HG03135 (cell line): ENCODE data around the gene SNRPD3.
"Not testable (repeated sequence)": the region's sequence is repeated elsewhere in the genome, so short reads cannot be mapped to it uniquely, and the experiment has no call there.

Experiments
- ATAC-seq: cut with Tn5 transposase; IDR thresholded peaks from one replicate; pipeline ENCODE4 v1.9.1; 2021; ENCODE audit warnings: mild to moderate bottlenecking, moderate library complexity; ENCODE audit not compliant: unreplicated experiment

Gene SNRPD3

DNA sequence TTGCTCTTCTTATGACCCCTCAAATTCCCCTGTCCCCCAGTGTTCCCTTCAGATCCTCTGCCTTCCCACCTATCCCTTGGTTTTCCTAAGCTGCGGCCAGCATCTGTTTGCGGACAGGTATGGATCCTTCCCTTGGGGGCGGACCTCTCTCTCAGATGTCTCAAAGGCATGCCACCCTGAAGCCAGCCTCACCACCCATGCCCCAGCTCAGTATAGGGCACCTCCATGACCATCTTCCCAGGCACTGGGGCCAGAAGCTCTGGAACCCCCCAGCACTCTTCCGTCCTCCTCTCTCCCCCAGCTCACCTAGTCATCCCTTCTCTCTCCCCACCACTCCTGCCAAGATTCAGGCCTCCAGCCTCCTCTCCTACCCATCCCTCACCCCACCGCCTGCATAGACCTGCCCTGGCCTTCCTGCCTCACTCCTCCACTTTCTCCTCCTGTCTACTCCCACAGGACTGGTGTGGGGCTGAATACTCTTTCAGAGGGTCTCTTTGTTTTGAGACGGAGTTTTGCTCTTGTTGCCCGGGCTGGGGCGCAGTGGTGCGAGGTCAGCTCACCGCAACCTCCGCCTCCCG, 34.9 kb downstream of the SNRPD3 start:
- no peak for ATAC-seq

GRCh38 chr22:24591286-24591830, 35.6 kb downstream of the SNRPD3 start:
- ATAC-seq = no peak

DNA sequence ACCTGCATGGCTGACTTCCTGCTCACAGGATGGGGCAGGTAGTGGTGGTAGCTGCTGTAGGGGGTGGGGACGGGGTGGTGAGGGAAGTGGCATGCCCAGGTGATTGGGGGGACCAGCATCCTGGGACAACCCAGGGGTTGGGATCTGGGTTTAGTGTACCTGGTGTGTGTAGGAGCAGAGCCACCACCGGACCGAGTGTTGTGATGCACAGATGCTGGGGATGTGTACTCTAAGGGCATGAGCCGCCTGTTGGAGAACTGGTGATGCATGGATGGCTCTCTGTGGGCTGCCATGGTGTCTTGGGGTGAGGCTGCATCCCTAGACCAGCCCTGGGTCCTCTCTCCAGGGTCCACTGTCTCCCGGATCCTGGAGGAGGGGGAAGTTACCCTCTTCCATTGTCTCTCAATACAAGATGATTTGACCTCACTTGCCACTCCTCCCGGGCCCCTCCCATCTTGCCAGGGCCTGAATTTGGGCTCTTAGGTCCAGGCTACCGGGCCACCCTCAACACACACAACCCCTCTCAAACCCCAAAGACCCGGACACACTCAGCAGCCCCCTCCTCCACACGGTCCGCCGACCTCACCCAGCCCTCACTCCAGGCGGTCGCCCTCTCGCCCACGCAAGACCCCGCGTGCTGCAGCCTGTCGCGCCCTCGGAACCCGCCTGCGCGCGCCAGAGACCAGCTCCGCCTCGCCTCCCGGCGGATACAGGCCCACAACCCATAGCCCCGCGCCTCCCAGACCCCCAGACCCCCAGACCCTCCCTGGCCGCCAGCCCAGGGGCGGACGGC, 36.5 kb downstream of the SNRPD3 start:
- no peak for ATAC-seq

- no peak for ATAC-seq
Measured at GRCh38 chr22:24592851-24593558, 37.2 kb downstream of the SNRPD3 start, which contains the start of gene LRRC75B. TSS of gene LRRC75B (minus strand) at chr22:24593073. CDS start at chr22:24593039, 34 bp downstream.

DNA sequence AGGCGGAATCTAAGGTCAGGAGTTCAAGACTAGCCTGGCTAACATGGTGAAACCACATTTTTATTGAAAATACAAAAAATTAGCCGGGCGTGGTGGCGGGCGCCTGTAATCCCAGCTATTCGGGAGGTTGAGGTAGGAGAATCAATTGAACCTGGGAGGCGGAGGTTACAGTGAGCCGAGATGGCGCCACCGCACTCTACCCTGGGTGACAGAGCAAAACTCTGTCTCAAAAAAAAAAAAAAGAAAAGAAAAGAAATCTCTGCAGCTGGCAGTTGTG, 37.7 kb downstream of the SNRPD3 start:
- not testable (repeated sequence) for ATAC-seq

DNA sequence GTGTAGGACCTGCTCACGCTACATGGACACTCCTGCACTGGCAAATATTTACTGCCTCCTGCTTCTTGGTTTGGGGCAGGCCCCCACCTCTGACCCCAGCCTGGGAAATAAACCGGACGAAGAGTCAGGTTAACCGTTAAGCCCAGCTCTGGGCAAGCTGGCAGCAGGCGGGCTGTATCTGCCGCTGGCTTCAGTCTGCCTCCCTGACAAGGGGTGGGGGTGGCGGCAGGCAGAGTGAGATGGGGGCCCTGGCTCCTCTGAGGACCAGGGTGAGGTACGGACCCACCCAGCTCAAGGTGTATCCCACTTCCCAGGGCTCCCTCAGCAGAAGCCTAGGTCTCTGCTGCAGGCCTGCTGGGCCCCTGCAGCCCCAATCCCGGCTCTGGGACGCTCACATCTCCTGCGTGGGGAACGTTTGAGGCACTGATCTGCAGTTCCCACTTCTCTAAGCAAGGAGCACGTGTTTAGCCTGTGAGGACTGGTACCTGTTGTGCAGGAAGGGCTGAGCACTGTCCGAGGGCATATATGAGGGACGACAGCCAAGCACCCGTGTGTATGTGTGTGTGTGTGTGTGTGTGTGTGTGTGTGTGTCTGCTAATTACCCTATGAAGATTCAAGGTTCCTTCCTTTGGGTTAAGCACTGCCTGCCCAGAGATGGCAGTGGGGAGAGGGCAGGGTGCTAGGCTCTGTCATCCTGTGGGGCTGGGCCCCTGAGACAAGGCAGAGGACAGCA, 38.2 kb downstream of the SNRPD3 start:
- ATAC-seq = no peak

GRCh38 chr22:24594569-24595120, 38.8 kb downstream of the SNRPD3 start:
- no peak for ATAC-seq

DNA sequence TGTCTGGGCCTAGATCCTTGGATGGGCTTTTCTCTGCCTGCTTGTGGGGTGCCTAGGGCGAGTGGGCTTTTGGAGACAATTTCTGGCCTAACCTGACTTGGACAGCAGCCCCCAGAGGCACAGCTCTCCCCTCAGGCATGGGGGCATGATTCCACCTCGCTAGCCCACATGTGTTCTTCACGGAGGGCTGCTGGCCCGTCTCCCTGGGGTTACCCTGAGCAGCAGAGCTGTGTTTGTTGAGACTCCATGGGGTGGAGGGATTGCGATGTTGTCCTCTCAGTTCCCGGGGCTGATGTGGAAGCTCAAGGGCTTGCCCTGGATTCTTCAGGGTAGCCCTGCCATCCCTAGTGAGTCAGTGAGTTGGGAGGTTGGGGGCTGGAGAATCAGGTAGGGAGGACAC, 39.4 kb downstream of the SNRPD3 start:
- ATAC-seq = no peak

DNA sequence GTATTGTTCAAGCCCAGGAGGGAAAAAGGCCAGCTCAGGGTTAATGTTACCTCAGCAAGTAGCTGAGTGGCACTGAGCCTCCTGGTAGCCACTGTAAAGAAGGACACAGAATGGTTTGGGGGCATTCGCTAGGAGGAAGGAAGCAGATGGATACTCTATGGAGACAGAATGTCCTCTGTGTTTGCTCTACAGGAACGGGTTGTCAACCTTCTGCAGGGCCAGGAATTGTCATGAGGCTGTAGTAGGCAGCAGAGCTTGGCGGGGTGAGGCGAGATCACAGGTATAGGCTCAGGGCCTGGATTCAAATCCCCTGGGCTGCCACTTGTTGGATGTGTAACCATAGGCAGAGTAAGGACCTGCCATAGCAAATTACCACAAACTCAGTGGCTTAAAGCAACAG, 40.1 kb downstream of the SNRPD3 start:
- ATAC-seq = no peak

GRCh38 chr22:24597076-24597475, 41.3 kb downstream of the SNRPD3 start:
- ATAC-seq = not testable (repeated sequence)

DNA sequence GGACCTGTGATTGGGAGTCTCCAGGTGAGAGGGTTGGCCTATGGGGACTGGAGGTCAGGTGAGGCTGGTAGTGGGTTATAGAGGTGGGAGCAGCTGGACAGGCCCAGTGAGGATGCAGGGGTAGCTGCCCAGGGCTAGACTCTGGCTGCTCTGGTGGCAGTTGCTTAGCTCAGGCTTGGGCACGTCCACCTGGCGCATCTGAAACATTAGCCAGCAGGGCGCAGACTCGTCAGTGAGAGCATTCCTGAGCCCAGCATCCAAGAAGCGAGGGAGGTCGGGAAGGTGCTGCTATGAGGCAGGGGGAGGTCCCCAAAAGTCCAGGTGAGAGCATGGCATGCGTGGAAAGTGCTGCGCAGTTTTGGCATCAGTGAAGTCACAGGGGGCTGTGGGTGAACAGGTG, 43.7 kb downstream of the SNRPD3 start:
- ATAC-seq = no peak

DNA sequence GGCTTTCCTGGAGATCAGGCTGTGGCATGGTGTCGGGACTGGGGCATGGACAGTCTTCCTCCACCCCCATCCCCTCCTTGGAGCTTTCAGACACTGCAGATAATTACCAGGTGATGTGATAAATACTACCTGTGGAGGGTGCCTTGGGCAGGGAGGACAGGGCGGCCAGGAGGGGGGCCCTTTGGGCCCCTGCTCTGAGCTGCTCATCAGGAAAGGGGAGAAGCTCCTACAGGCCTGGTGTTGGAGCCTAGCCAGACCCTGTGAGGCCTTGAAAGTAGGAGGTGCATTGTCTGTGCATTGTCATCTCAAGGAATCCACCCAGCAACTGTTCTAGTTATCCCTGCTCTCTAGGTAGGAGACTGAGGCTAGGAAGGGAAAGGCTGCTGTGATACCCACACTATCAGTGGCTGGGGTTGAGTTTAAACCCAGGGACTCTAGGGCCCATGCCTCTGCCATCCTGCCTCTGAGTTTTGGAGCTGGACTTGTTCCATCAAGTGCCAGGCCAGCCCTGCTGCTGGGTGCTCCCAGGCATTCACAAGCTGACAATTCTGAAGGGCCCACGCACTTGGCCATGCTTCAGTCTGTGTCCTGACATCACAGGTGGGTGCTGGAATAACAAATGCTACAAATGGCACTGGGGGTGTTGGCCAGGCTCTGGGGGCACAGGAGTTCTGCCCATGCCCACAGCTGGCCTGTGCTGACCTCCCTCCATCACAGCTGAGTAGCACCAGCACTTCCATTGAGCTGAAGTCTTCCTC, 44.3 kb downstream of the SNRPD3 start:
- ATAC-seq = not testable (repeated sequence)

DNA sequence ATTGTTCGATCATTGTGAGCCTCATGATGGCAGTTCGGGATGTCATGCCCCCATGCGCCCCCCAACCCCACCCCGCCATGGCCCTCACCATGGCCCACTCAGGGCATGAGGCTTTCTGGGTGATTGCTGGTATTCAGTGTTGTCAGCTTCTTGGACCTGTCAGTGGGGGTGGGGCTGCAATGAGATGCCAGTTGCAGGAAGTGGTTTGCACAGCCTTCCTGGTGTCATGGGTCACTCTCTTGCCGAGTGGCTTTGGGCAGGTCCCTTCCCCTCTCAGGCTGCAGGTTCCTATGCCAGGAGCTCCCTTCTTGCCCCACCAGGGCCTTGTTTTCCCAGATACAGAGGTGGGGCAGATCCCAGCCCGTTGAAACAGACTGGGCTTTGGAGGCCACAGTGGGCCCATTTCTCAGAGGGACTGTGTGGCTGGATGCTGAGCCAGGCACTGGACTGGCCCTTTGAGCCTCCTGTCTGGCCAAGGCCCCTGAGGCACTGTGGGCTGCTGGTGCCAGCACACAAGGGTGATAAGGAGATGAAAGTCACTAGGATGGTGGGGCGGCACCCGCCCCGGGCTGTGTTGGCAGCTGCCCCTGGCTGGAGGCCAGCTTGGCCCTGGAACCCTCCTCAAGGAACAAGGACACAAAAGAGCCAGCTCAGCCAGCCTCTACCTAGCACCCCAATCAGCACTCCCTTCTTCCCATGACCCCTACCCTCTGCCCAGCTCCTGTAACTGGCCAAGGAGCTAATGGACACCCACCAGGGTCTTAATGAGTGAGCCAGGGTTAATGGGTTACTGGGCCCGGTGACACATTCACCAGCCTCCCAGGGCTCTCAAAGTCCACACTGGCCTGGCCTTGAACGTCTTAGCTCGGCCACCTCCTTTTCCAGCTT, 45.7 kb downstream of the SNRPD3 start:
- no peak for ATAC-seq

DNA sequence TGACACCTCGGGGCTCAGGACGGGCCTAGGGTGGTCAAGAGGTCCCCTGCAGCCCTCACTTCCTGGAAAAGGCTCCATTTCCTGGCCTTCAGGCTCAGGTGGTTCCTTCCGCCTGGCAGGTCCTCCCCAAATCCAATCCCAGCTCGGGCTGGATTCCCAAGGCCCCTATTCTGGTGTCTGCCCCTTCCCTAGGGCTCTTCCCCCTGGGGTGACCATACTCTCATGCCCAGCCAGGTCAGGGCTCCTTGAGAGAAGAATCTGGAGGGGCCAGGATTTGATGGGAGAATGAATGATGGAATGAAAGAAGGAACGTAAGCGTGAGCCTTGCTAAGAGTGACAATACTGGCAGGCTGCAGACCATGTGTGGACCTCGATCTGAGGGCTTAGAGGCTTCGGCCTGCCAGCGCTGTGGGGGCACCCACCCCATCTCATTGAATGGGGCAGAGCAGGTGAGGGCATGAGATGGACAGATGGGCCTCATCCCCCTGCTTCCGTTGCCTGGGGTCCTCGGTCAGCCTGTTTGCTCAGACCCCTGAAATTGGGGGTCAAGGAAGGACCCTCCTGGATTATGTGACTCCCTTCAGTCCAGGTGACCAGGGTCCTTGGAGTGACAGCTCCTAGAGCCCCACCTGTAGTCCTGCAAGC, 46.4 kb downstream of the SNRPD3 start:
- not testable (repeated sequence) for ATAC-seq

DNA sequence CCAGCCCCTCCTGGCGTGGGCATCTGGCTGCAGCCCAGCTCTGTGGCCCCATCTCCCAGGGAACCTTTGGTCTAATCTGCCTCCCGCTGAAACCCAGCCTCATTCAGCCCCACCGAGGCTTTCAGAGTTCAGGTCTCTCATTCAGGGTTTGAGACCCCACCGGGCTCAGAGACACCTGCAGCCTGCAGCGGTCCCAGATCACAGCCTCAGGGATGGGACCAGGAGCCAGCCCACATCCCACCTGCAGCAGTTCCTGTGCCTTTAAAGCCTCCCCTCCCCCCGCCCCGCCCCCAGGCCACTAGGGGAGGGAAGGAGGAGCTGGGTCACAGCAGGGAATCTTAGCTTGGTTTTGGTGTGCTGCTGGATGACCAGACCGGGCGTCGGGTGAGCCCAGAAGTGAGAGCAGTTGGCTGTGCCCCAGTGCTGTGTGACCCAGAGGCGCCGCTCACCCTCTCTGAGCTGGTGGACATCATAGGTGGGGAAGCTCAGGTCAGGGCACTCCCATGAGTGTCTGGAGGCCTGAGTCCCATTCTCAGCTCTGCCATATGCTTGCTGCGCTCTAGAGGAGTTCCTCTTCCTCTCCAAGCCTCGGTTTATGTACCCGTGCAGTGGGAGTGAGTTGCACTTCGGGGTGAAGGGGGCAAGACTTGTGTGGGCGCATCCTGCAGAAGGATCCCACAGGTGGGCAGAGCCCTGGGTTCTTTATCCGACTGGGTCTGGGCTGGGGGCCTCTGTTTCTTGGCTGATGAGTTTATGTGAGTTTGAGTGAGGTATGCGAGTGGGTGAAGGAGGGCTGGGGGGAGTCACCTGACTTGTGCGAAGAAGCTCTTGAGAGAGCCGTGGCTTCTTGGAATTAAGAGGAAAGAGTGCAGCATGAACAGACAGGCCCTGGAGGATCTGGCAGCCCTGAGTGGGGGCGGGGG, 47.3 kb downstream of the SNRPD3 start, which contains the start of gene GGT1:
Gene GGT1, plus strand, starts transcription at position 347 of the 923 bp plus-strand sequence. CDS start 7,889 bp downstream, outside the sequence.
- ATAC-seq = not testable (repeated sequence)

DNA sequence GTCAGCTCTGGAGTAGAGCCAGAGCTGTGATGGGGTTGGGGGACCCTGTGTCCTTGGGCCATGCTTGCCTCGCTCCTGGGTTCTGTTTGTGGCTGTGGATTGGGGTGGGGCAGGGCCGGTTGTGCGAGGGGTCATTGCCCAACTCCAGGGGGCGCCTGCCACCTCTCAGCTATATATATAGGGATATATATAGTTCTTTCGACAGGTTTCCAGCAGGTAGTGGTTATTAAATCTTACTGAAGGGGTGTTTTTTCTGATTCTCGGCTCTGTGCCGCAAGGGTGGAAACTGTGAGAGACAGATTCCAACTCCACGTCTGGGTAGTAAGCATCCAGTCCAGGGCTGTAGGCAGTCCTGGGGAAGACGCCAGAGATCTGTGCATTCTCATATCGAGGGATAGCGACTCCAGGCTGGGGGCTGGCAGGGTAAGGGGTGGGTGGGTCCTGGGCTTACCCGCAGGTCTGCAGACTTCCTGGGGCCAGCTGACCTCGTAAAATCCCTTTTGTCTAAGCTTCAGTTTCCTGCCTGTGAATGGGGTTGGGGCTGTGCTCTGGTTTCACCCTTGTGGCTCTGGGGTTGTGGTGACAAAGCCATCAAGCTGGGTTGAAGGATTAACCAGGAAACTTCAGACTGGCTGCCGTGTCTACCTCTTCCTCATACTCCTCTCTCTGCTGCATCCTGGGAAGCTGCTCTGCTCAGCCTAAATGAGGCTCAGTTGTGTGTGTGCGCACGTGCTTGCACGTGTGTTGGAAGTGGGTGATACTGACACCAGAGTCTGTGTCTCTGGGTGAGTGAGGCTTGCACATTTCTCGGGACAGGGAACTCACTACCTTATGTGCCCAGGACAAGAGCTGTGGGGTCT, 48.2 kb downstream of the SNRPD3 start:
- ATAC-seq = not testable (repeated sequence)
